Cortex of kidney (tissue), 1 donor: Measurements from ENCODE around the gene PTOV1.
"Not testable (repeated sequence)": the region's sequence is repeated elsewhere in the genome, so short reads cannot be mapped to it uniquely, and the experiment has no call there.

ENCODE experiments used
- DNase-seq: peaks from one replicate; lab custom pipeline; 2025; lab: John Stamatoyannopoulos, UW

PTOV1 gene

GRCh38 chr19:49817964-49818648, 32.9 kb upstream of the PTOV1 start, which contains the start of gene MED25:
Gene MED25, plus strand, starts transcription at chr19:49818289. Its CDS starts 53 bp downstream, at chr19:49818342.
- peak; percentile 39 for DNase-seq

- no peak for DNase-seq
Observed at GRCh38 chr19:49818649-49819370, 32.1 kb upstream of the PTOV1 start.

GRCh38 chr19:49819452-49820115, 31.4 kb upstream of the PTOV1 start:
- DNase-seq, result not testable (repeated sequence)

GRCh38 chr19:49820125-49820524, 30.8 kb upstream of the PTOV1 start:
- no peak for DNase-seq

- no peak for DNase-seq
Observed at GRCh38 chr19:49823472-49823871, 27.5 kb upstream of the PTOV1 start.

- DNase-seq, result no peak
Observed at GRCh38 chr19:49824662-49825061, 26.3 kb upstream of the PTOV1 start.

GRCh38 chr19:49827034-49827433, 23.9 kb upstream of the PTOV1 start:
- no peak for DNase-seq

- no peak for DNase-seq
Observed at GRCh38 chr19:49829200-49829599, 21.8 kb upstream of the PTOV1 start.

- no peak for DNase-seq
Observed at GRCh38 chr19:49829721-49830120, 21.2 kb upstream of the PTOV1 start.

GRCh38 chr19:49830766-49831165, 20.2 kb upstream of the PTOV1 start:
- DNase-seq, result no peak

GRCh38 chr19:49831592-49831991, 19.4 kb upstream of the PTOV1 start:
- no peak for DNase-seq

- DNase-seq, result no peak
Observed at GRCh38 chr19:49832556-49832955, 18.4 kb upstream of the PTOV1 start.

- no peak for DNase-seq
Observed at GRCh38 chr19:49833599-49833998, 17.4 kb upstream of the PTOV1 start.

- DNase-seq, result no peak
Observed at GRCh38 chr19:49835562-49835961, 15.4 kb upstream of the PTOV1 start.

- DNase-seq, result no peak
Observed at GRCh38 chr19:49836176-49837008, 14.6 kb upstream of the PTOV1 start.

- DNase-seq, result no peak
Observed at GRCh38 chr19:49837009-49837310, 14.0 kb upstream of the PTOV1 start.

- no peak for DNase-seq
Observed at GRCh38 chr19:49837425-49837824, 13.5 kb upstream of the PTOV1 start.

- no peak for DNase-seq
Observed at GRCh38 chr19:49838885-49839588, 11.9 kb upstream of the PTOV1 start.

- no peak for DNase-seq
Observed at GRCh38 chr19:49839713-49840112, 11.2 kb upstream of the PTOV1 start.

GRCh38 chr19:49840321-49840720, 10.6 kb upstream of the PTOV1 start:
- no peak for DNase-seq

- DNase-seq, result no peak
Observed at GRCh38 chr19:49840736-49841249, 10.2 kb upstream of the PTOV1 start.
